Neural crest cell (in vitro differentiated cells): ENCODE results near the gene RBFOX1. TPM values are rescaled to one million over a fixed set of nuclear protein-coding genes. Genes with fewer than 3 reads are reported as not detected.

Experiments used
- DNase-seq: peaks from one replicate; pipeline ENCODE4 v3.0.0; 2021; ENCODE audit warnings: low read depth, mixed read lengths, low spot score
- H3K27ac Mint-ChIP-seq: one replicate; pipeline ENCODE4 v1.8.0; 2021; ENCODE audit warnings: mild to moderate bottlenecking, mixed read lengths; ENCODE audit not compliant: unreplicated experiment
- H3K27me3 Mint-ChIP-seq: 2 replicates; pipeline ENCODE4 v1.8.0; 2021; ENCODE audit warnings: low read depth, mild to moderate bottlenecking, mixed read lengths
- H3K36me3 Mint-ChIP-seq: 2 replicates; pipeline ENCODE4 v1.8.0; 2021; ENCODE audit warnings: low read depth, mild to moderate bottlenecking, mixed read lengths
- H3K4me1 Mint-ChIP-seq: 2 replicates; pipeline ENCODE4 v1.8.0; 2021; ENCODE audit warnings: mixed read lengths
- H3K4me3 Mint-ChIP-seq: one replicate; pipeline ENCODE4 v1.8.0; 2021; ENCODE audit warnings: mild to moderate bottlenecking, mixed read lengths
- H3K9me3 Mint-ChIP-seq: 2 replicates; pipeline ENCODE4 v1.8.0; 2021; ENCODE audit warnings: mixed read lengths
- total RNA-seq: library from RNA; stranded (reverse); gene quantifications from 2 replicates; pipeline ENCODE4 v1.2.1, GENCODE V29; 2021
- TF ChIP-seq, protein P1 (sequence below): fragments of 200-600 bp; sonication (generic); conservative IDR thresholded peaks from 2 replicates; pipeline ENCODE4 v1.5.0; 2021; ENCODE audit warnings: antibody characterized with exemption, mild to moderate bottlenecking

Gene RBFOX1
- total RNA-seq, 1 donor from 2014 or later: 1.4 TPM

DNA sequence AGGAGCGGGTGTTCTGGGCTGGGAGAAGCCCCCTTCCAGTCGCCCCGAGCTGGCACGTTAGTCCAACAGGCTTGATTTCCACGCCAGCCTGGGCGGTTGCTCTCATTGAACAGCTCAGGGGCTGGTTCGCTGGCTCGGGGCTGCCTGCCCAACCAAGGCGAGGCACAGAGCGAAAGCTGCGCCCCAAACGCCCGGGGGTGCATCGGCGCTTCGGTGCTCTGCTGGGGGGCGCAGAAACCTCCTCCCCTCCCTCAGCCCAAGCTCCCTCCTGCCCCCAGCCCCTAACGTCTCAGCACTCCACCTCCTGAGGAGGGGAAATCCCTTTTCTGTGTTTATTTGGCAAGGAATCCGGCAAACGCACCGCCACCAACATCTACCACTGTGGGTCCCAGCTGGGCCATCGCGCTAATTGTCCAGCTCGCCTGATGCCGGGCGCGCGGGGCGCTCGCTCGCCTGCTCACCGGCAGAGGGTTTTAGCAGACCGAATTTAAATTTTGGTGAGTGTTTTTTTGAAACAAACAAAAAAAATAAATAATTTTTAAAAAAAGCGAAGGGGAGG, 29.5 kb upstream of the RBFOX1 start:
- H3K36me3 Mint-ChIP-seq: no peaks in the 10 kb centered on the region
- no peak overlapping the region for H3K27ac Mint-ChIP-seq
- TF ChIP-seq, protein P1, sequence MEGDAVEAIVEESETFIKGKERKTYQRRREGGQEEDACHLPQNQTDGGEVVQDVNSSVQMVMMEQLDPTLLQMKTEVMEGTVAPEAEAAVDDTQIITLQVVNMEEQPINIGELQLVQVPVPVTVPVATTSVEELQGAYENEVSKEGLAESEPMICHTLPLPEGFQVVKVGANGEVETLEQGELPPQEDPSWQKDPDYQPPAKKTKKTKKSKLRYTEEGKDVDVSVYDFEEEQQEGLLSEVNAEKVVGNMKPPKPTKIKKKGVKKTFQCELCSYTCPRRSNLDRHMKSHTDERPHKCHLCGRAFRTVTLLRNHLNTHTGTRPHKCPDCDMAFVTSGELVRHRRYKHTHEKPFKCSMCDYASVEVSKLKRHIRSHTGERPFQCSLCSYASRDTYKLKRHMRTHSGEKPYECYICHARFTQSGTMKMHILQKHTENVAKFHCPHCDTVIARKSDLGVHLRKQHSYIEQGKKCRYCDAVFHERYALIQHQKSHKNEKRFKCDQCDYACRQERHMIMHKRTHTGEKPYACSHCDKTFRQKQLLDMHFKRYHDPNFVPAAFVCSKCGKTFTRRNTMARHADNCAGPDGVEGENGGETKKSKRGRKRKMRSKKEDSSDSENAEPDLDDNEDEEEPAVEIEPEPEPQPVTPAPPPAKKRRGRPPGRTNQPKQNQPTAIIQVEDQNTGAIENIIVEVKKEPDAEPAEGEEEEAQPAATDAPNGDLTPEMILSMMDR: peak; percentile 39
- peaks cover 17% of the 10 kb centered on the region for H3K4me1 Mint-ChIP-seq
- H3K4me3 Mint-ChIP-seq: peak overlapping the region; percentile 64
- H3K27me3 Mint-ChIP-seq: peaks cover 93% of the 10 kb centered on the region
- peak; percentile 26 for DNase-seq
- H3K9me3 Mint-ChIP-seq: no peaks in the 10 kb centered on the region

DNA sequence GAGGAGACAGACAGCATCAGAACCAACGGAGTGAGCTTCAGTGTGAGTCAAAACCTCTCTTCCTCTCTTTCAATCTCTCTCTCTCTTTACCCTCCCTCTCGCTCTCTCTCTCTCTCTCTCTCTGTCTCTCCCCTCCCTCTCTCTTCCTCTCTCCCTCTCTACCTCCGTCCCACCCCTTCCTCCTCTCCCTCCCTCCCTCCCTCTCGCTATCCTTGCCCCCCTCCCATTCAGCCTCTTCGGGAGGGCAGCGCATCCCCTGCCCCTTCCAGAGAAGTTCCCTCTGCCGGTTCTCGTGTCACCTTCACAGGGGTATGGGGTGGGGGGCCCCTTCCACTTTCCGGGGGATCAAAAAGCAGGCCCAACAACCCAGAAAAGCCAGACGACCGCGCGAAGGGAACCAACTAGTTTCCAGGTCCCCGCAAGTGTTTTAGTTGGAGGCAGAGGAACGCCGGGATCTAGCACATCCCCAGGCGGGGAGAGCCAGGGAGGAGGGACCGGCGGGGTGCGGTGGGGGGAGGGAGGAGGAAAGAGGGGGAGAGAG, 28.9 kb upstream of the RBFOX1 start:
- Mint-ChIP-seq H3K9me3 (no peaks in the 10 kb centered on the region), H3K36me3 (no peaks in the 10 kb centered on the region), H3K27me3 (peaks cover 91% of the 10 kb centered on the region), H3K4me3 (peak overlapping the region; percentile 64), H3K27ac (no peak overlapping the region), H3K4me1 (peaks cover 17% of the 10 kb centered on the region)
- TF ChIP-seq, protein P1: no peak
- DNase-seq: no peak

DNA sequence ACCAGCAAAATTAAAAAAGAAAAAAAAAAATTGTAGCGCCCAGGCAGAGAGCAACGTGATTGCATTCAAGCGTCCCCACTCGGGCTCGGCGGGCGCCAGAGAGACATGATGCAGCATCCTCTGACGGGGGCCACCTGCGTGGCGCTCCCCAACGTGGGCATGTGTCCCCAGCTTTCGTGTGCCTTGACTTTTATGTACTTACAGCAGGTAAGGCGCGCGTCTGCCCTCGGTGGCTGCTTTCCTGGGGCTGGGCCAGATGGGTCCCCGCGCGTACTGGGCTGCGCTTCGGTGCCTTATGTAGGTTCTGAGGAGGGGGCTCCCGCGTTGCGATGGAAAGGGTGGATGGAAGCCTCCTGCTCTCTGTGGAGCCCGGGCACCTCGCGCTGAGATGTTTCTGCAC, 28.4 kb upstream of the RBFOX1 start:
- Mint-ChIP-seq H3K27me3 (peaks cover 93% of the 10 kb centered on the region), H3K4me3 (peak overlapping the region; percentile 64), H3K36me3 (no peaks in the 10 kb centered on the region), H3K4me1 (peaks cover 17% of the 10 kb centered on the region), H3K27ac (no peak overlapping the region), H3K9me3 (no peaks in the 10 kb centered on the region)
- DNase-seq: no peak
- TF ChIP-seq, protein P1: no peak

DNA sequence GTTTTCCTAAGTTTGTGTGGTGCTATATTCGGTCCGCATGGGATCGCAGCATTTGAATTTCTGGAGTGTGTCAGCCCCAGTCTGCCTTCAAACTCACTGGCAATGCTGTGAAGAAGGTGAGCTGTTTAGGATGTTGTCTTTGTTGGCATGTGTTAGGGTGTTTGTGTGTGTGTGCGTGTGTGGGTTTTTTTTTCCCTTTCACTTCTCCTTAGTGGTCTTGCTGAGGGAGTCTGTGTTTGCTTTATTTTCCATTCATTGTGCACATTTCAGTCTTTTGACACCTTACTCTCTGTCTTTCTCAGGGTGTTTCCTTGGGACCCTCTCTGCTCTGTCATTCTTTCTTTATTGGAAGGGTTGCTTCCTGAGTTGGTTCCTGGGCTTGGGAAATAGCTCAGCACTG, 27.7 kb upstream of the RBFOX1 start:
- H3K36me3 Mint-ChIP-seq: no peaks in the 10 kb centered on the region
- peak overlapping the region; percentile 64 for H3K4me3 Mint-ChIP-seq
- TF ChIP-seq, protein P1: no peak
- no peak overlapping the region for H3K27ac Mint-ChIP-seq
- peaks cover 17% of the 10 kb centered on the region for H3K4me1 Mint-ChIP-seq
- H3K27me3 Mint-ChIP-seq: peaks cover 86% of the 10 kb centered on the region
- DNase-seq: no peak
- no peaks in the 10 kb centered on the region for H3K9me3 Mint-ChIP-seq

DNA sequence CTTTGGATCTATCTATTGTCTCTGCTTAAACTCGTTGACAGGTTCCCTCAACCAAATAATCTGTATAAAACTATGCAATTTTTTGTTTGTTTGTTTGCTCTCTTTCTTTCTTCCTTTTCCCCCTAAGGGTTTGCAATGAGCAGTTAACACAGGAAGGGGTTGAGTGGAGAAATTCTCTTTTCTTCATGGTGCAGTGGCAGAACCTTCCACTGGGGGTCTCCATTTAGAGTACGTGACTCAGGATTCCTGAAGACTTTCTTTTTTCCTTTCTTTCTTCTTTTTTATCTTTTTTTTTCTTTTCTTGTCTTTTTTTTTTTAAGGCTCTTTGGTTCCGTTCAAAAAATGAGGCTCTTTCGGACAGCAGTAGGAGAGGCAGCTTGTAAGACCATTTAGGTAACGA, 19.5 kb upstream of the RBFOX1 start:
- DNase-seq: peak; percentile 22
- H3K4me1 Mint-ChIP-seq: peaks cover 9% of the 10 kb centered on the region
- TF ChIP-seq, protein P1: peak; percentile 71
- peaks cover 8% of the 10 kb centered on the region for H3K27me3 Mint-ChIP-seq
- H3K4me3 Mint-ChIP-seq: no peak overlapping the region
- H3K36me3 Mint-ChIP-seq: no peaks in the 10 kb centered on the region
- H3K9me3 Mint-ChIP-seq: no peaks in the 10 kb centered on the region
- H3K27ac Mint-ChIP-seq: no peak overlapping the region
